ENCODE measurements around the gene FASTKD1.

DNA sequence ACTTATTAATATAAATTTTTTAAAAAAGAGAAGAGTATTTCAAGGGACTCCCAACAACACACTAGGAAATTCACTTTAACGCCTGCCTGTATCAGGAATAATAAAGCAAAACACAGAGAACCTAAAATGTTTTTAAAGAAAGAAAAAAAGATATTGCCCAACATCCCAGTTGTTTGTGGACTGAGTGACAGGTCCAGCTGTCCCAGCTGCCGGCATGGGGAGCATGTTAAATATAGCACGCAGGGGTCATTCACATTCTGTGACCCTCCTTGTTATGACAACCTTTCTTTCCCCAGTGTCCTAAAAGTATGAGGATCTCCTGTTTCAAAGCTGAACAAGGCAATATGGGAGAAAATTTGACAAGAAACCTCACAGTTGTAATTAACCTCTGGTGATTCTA lies 59.7 kb downstream of the FASTKD1 start:
- no peak for TF ChIP-seq ZNF175 (tag by site-specific recombination; IDR thresholded peaks at IDR 0.05)
- TF ChIP-seq CTCF (tag by site-specific recombination; IDR thresholded peaks at IDR 0.05) = no peak
- TF ChIP-seq YY1 (tag by site-specific recombination; IDR thresholded peaks at IDR 0.05) = no peak
- TF ChIP-seq ZBTB20 (tag by site-specific recombination; IDR thresholded peaks at IDR 0.05) = no peak

All from HEK293 (cell line).